Measurements from ENCODE around the gene CCER1. TPM values are rescaled to one million over a fixed set of nuclear protein-coding genes. Genes with fewer than 3 reads are reported as not detected.

The CCER1 gene
- total and polyA plus RNA-seq, 9 of the 15 experiments (the other 6 are each of a cell fraction or from before 2014, with no cell fraction given), result not detected

DNA sequence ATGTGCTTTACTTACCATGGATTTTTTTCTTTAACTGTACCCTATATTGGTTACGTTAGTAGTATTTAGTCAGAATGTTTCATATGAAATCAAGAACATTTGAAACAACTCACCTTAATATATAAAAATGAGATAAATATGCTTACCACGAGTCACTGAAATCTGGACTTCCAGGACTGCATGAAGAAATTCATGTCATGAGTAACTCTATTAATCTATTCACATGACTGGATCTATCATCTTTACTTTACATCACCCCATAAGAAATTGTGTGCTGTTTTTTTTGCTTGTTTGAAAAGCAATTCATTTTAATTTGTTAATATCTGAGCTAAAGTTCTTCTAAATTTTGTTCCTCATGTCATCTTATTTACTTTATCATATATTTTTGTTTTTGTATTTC lies 44.6 kb upstream of the CCER1 start:
- in situ Hi-C loops (cut with MboI), result loop anchor here (25.0 kb wide), 1 partner anchor 338 kb away; no protein-coding TSS in a partner anchor
- no TSS peak for BruUV-seq (replicated peaks)

GRCh38 chr12:90995010-90995409 lies 40.0 kb upstream of the CCER1 start:
- Histone ChIP-seq H3K27me3 (ENCODE audit: control insufficient read depth in 2 of 2, insufficient read depth in 2 of 2, low read length in 2 of 2) (no peaks in the 10 kb centered on the region), H3K36me3 (ENCODE audit: control insufficient read depth, insufficient read depth, low read length) (no peaks in the 10 kb centered on the region), H3K9ac (ENCODE audit: insufficient read depth in 1 of 2, low read depth in 2 of 2, low read length in 2 of 2) (no peak overlapping the region), H3K27ac (ENCODE audit: extremely low read depth, low read depth, low read length) (no peak overlapping the region), H4K20me1 (replicated peaks; ENCODE audit: control insufficient read depth, insufficient read depth, low read length) (no peaks in the 10 kb centered on the region), H3K9me1 (ENCODE audit: control insufficient read depth, insufficient read depth, low read length) (no peaks in the 10 kb centered on the region), H3K9me3 (replicated peaks; ENCODE audit: control insufficient read depth, insufficient read depth, low read depth, low read length) (no peaks in the 10 kb centered on the region), H3K4me1 (replicated peaks in 1 of 2; ENCODE audit: control insufficient read depth in 2 of 2, insufficient read depth in 2 of 2, low read length in 2 of 2) (no peaks in the 10 kb centered on the region), H2AFZ (ENCODE audit: low read depth, low read length) (no peak overlapping the region), H3K79me2 (ENCODE audit: control insufficient read depth, insufficient read depth, low read length) (no peaks in the 10 kb centered on the region), H3K4me2 (ENCODE audit: insufficient read depth, low read length) (no peak overlapping the region), H3K4me3 (no peak overlapping the region)
- intact Hi-C loops (cut with micrococcal nuclease), result no loop called here
- in situ Hi-C loops (cut with MboI), result loop anchor here (25.0 kb wide), 1 partner anchor 342 kb away; no protein-coding TSS in a partner anchor
- 0% methylated on average over 2 of the region's 2 CpGs for WGBS (ENCODE audit: insufficient coverage, low coverage, missing lambda C conversion rate)
- ChIA-PET CTCF (ENCODE audit: low intra/inter-chr PET ratio) (no interaction called here), POLR2A (no interaction called here)
- no peak for ATAC-seq
- no peak for DNase-seq (ENCODE audit: extremely low read depth in 1 of 4, low spot score in 3 of 4)
- no peak for FAIRE-seq
- BruUV-seq (replicated peaks), result no TSS peak
- TF ChIP-seq RAD21 (CRISPR knock-in tag; conservative IDR thresholded peaks at IDR 0.05 in 1 of 2, IDR thresholded peaks at IDR 0.05 in 1 of 2) (no peak), ZNF589 (CRISPR knock-in tag; IDR thresholded peaks at IDR 0.05; ENCODE audit: low read depth) (no peak), RFX1 (IDR thresholded peaks at IDR 0.05) (no peak), RNF2 (IDR thresholded peaks at IDR 0.05) (no peak), MYC (IDR thresholded peaks at IDR 0.05; ENCODE audit: low read depth, low read length) (no peak), MYC (CRISPR knock-in tag; IDR thresholded peaks at IDR 0.05; ENCODE audit: borderline replicate concordance, low read depth) (no peak), SREBF1 (IDR thresholded peaks at IDR 0.05; ENCODE audit: borderline replicate concordance, low read depth, low read length) (no peak), POU5F1 (IDR thresholded peaks at IDR 0.05; ENCODE audit: borderline replicate concordance, low read depth, low read length, partially characterized antibody) (no peak), ZFP30 (CRISPR knock-in tag; IDR thresholded peaks at IDR 0.05; ENCODE audit: borderline replicate concordance) (no peak), TFAM (CRISPR knock-in tag; conservative IDR thresholded peaks at IDR 0.05) (no peak), ZSCAN29 (IDR thresholded peaks at IDR 0.05) (no peak), FOS (IDR thresholded peaks at IDR 0.05; ENCODE audit: extremely low read depth, insufficient read length) (no peak), FOXO4 (CRISPR knock-in tag; IDR thresholded peaks at IDR 0.05) (no peak)

More for the DNA sequence above, 44.6 kb upstream of the CCER1 start:
- WGBS (ENCODE audit: insufficient coverage, low coverage, missing lambda C conversion rate), result 0% methylated on average over 2 of the region's 2 CpGs
- Histone ChIP-seq H3K9ac (ENCODE audit: insufficient read depth in 1 of 2, low read depth in 2 of 2, low read length in 2 of 2) (no peak overlapping the region), H2AFZ (ENCODE audit: low read depth, low read length) (no peak overlapping the region), H3K9me1 (ENCODE audit: control insufficient read depth, insufficient read depth, low read length) (no peaks in the 10 kb centered on the region), H3K4me2 (ENCODE audit: insufficient read depth, low read length) (no peak overlapping the region), H3K9me3 (replicated peaks; ENCODE audit: control insufficient read depth, insufficient read depth, low read depth, low read length) (no peaks in the 10 kb centered on the region), H4K20me1 (replicated peaks; ENCODE audit: control insufficient read depth, insufficient read depth, low read length) (no peaks in the 10 kb centered on the region), H3K27me3 (ENCODE audit: control insufficient read depth in 2 of 2, insufficient read depth in 2 of 2, low read length in 2 of 2) (no peaks in the 10 kb centered on the region), H3K79me2 (ENCODE audit: control insufficient read depth, insufficient read depth, low read length) (no peaks in the 10 kb centered on the region), H3K4me1 (replicated peaks in 1 of 2; ENCODE audit: control insufficient read depth in 2 of 2, insufficient read depth in 2 of 2, low read length in 2 of 2) (no peaks in the 10 kb centered on the region), H3K4me3 (no peak overlapping the region), H3K27ac (ENCODE audit: extremely low read depth, low read depth, low read length) (no peak overlapping the region), H3K36me3 (ENCODE audit: control insufficient read depth, insufficient read depth, low read length) (no peaks in the 10 kb centered on the region)
- DNase-seq (ENCODE audit: extremely low read depth in 1 of 4, low spot score in 3 of 4), result no peak
- ChIA-PET POLR2A (no interaction called here), CTCF (ENCODE audit: low intra/inter-chr PET ratio) (no interaction called here)
- no peak for FAIRE-seq
- intact Hi-C loops (cut with micrococcal nuclease), result no loop called here
- no peak for TF ChIP-seq TRIM28 (IDR thresholded peaks at IDR 0.05)
- TF ChIP-seq, protein P1, sequence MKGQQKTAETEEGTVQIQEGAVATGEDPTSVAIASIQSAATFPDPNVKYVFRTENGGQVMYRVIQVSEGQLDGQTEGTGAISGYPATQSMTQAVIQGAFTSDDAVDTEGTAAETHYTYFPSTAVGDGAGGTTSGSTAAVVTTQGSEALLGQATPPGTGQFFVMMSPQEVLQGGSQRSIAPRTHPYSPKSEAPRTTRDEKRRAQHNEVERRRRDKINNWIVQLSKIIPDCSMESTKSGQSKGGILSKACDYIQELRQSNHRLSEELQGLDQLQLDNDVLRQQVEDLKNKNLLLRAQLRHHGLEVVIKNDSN (CRISPR knock-in tag; IDR thresholded peaks at IDR 0.05), result no peak
- TF ChIP-seq NFRKB (IDR thresholded peaks at IDR 0.05; ENCODE audit: low read depth), result no peak
- no peak for TF ChIP-seq POLR2G (IDR thresholded peaks at IDR 0.05; ENCODE audit: low read depth, low read length)
- TF ChIP-seq ZNF436 (CRISPR knock-in tag; IDR thresholded peaks at IDR 0.05), result no peak
- no peak for ATAC-seq

All from K562 (cell line).